Astrocyte (in vitro differentiated cells and primary cell): ENCODE results near the gene TRMT11.

Source experiments
- CTCF ChIP-seq: IDR thresholded peaks from 2 replicates; pipeline ENCODE4 v1.5.1; 2011; ENCODE audit warnings: low read depth, mild to moderate bottlenecking, inconsistent platforms, low read length, moderate library complexity; ENCODE audit not compliant: insufficient read depth
- EZH2 ChIP-seq: IDR thresholded peaks from 2 replicates; pipeline ENCODE4 v1.6.1; 2012; ENCODE audit warnings: mild to moderate bottlenecking, low read length, inconsistent platforms; ENCODE audit not compliant: insufficient read depth

GRCh38 chr6:126056355-126057004 lies 70.1 kb downstream of the TRMT11 start:
- TF ChIP-seq EZH2 = no peak
- TF ChIP-seq CTCF = no peak
